ENCODE results near the gene AUTS2. TPM values are rescaled to one million over a fixed set of nuclear protein-coding genes. Genes with fewer than 3 reads are reported as not detected.

The AUTS2 gene
- total RNA-seq, 1 donor from 2014 or later = 53.0 TPM

DNA sequence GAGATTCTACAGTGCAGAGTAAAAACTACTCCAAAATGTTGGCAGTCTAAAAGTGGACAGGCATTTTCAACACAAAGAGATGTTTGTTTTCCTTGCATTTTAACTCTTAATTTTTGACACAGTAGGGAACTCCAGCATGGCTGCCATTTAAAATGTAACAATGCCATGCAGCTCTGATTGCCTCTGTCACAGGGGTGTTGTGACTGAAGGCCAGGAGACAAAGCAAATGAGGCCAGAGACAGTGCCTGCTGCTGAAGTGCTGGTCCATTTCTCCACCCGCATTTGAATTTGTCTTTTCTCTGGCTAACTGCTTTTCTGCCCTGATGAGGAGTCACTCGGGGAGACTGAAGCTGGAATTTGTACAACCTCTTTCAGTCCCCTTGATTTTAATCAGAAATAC is 823.0 kb downstream of the AUTS2 start:
- no peaks in the 10 kb centered on the region for H3K36me3 ChIP-seq
- no peak for TF ChIP-seq POLR2A (IDR thresholded peaks at IDR 0.05)
- TF ChIP-seq CTCF (IDR thresholded peaks at IDR 0.05) = no peak
- no peak for TF ChIP-seq POLR2AphosphoS5 (IDR thresholded peaks at IDR 0.05; ENCODE audit: insufficient read depth in 1 of 2, low read depth in 1 of 2)
- no peak overlapping the region for H3K4me3 ChIP-seq
- H3K27me3 ChIP-seq = no peaks in the 10 kb centered on the region
- H3K4me1 ChIP-seq = no peaks in the 10 kb centered on the region
- no peaks in the 10 kb centered on the region for H3K9me3 ChIP-seq
- DNase-seq (ENCODE audit: extremely low spot score in 2 of 2) = no peak
- intact Hi-C loops (cut with DNase I) = no loop called here
- no peak overlapping the region for H3K27ac ChIP-seq

DNA sequence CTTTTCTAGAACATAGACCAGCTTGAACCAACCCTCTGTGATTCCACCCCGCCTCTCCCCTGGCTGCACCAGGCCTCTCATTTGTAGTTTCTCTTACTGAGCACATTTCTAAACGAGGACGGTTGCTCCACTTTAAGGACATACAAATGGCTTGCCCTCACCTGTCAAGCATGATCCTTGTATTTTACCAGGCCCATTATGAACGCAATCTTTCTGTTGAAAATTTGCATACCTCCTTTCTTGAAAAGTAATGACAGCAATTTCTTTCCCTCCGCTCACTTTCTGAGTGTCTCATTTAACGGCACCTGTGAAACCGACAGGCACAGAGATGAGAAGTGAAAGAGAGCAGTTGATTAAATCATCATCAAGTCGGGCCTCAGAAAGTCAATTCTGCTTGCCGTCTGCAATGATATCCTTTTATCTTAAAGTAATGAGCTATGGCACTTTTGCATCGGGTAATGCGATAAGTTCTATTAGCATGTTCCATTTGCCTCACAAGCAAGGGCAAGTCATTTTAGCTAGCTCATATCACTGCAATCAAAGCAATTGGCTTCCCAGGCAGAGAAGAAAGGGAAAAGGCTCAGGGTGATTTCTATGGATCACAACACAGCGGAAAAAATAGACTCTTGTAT is 828.1 kb downstream of the AUTS2 start:
- DNase-seq (ENCODE audit: extremely low spot score in 2 of 2) = no peak
- Histone ChIP-seq H3K36me3 (no peaks in the 10 kb centered on the region), H3K4me1 (no peaks in the 10 kb centered on the region), H3K27ac (no peak overlapping the region), H3K4me3 (no peak overlapping the region), H3K27me3 (no peaks in the 10 kb centered on the region), H3K9me3 (no peaks in the 10 kb centered on the region)
- intact Hi-C loops (cut with DNase I) = no loop called here
- TF ChIP-seq POLR2A (IDR thresholded peaks at IDR 0.05) = no peak

- Histone ChIP-seq H3K4me1 (no peaks in the 10 kb centered on the region), H3K9me3 (no peaks in the 10 kb centered on the region), H3K27ac (no peak overlapping the region), H3K27me3 (no peaks in the 10 kb centered on the region), H3K4me3 (no peak overlapping the region), H3K36me3 (no peaks in the 10 kb centered on the region)
- TF ChIP-seq POLR2AphosphoS5 (IDR thresholded peaks at IDR 0.05; ENCODE audit: insufficient read depth in 1 of 2, low read depth in 1 of 2) (no peak), CTCF (IDR thresholded peaks at IDR 0.05) (no peak), POLR2A (IDR thresholded peaks at IDR 0.05) (no peak)
- intact Hi-C loops (cut with DNase I) = no loop called here
- no peak for DNase-seq (ENCODE audit: extremely low spot score in 2 of 2)
Observed at GRCh38 chr7:70432567-70433001, 834.3 kb downstream of the AUTS2 start.

GRCh38 chr7:70434376-70434775 is 836.1 kb downstream of the AUTS2 start:
- TF ChIP-seq CTCF (IDR thresholded peaks at IDR 0.05) (no peak), POLR2A (IDR thresholded peaks at IDR 0.05) (no peak), POLR2AphosphoS5 (IDR thresholded peaks at IDR 0.05; ENCODE audit: insufficient read depth in 1 of 2, low read depth in 1 of 2) (no peak)
- no peak overlapping the region for H3K4me3 ChIP-seq
- H3K9me3 ChIP-seq = no peaks in the 10 kb centered on the region
- no peaks in the 10 kb centered on the region for H3K36me3 ChIP-seq
- intact Hi-C loops (cut with DNase I) = no loop called here
- no peaks in the 10 kb centered on the region for H3K4me1 ChIP-seq
- DNase-seq (ENCODE audit: extremely low spot score in 2 of 2) = no peak
- H3K27ac ChIP-seq = no peak overlapping the region
- H3K27me3 ChIP-seq = no peaks in the 10 kb centered on the region

DNA sequence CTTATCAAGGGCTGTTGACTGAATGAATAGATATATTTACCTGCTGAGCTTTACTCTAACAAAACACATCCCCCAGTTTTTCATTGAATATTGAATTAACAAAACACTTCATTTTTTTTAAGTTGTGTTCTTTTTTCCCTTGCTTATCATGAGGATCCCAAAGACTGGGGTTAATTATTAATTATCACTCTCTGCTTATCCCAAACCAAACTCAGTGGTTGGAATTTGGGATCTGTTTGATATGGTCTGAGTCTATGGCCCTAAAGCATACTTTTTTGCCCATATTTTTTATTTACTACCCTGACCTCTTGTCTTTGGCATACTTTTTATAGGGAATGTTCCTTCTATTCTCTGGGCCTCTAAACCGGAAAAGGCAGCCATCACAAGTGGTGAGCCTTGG is 836.5 kb downstream of the AUTS2 start:
- H3K27ac ChIP-seq = no peak overlapping the region
- H3K36me3 ChIP-seq = no peaks in the 10 kb centered on the region
- no peaks in the 10 kb centered on the region for H3K4me1 ChIP-seq
- DNase-seq (ENCODE audit: extremely low spot score in 2 of 2) = no peak
- H3K4me3 ChIP-seq = no peak overlapping the region
- TF ChIP-seq POLR2A (IDR thresholded peaks at IDR 0.05) (no peak), CTCF (IDR thresholded peaks at IDR 0.05) (no peak), POLR2AphosphoS5 (IDR thresholded peaks at IDR 0.05; ENCODE audit: insufficient read depth in 1 of 2, low read depth in 1 of 2) (no peak)
- no peaks in the 10 kb centered on the region for H3K27me3 ChIP-seq
- H3K9me3 ChIP-seq = no peaks in the 10 kb centered on the region
- intact Hi-C loops (cut with DNase I) = no loop called here

All from vagina (tissue), 2 donors.